Measurements from ENCODE around the gene NHERF1.

NHERF1 gene

DNA sequence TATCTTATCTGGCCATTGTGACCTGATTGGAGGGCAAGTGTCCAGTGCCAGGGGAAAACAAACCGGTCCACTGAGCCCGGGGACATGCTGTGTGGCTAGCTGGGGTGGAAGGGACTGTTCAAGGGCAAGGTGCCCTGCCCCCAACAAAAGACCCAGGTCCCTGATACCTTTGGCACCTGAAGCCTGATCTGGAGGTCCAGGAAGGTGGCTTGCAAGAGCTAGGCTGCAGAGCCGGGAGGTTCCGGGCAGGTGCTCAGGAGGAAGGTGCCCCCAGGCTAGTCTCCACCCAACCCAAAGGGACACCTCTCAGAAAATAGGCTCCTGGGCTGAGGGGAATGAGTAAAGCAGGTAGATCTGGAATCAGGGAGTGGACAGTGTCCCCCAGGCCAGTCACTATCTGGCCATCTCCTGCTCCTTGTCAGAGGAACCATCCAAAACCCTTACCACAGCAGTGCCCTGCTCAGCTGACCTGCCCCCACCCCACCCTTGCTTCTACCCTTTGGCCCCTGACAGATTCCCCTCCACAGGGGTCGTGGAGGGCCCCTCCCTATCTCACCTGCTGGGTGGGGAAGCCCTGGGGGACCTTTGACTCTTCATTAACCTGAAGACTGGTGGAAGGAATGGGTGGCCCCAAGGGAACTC, 21.5 kb downstream of the NHERF1 start:
- no peak for DNase-seq

DNA sequence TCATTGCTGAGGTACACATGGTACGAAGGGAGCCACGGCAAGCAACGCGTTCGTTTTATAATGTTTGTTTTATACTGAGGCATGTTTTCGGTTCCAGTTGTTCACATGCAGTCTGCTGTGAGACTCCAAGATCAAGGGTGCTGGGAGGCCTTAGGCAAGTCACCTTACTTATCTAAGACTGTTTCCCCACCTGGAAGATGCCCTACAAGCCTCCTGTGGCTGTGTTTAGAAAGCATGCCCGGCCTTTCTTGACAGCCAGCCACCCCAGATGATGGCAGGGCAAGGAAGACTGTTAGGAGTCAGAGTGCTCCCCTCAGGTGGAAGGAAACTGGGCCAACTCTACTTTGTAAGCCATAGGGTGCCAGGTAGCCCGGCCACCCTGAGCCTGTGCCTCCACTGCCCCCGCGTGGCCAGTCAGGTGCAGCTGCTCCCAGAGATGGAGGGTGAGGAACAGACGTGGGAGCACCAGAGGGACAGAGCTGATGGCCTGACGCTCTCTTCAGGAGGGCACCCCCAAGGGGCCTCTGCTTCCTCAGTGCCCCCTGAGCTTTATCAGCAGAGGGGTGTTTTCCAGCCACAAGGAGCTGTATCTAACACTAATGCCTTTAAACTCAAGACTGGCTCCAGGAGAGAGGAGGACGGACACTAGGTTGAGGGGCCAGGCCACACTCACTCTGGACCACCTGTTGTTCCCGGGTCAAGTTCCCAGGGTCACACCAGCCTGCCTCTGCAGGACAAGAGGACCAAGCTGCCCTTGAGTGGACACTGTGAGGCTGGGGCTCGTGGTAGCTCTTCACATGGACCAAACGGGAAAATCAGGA, 22.3 kb downstream of the NHERF1 start:
- no peak for DNase-seq

DNA sequence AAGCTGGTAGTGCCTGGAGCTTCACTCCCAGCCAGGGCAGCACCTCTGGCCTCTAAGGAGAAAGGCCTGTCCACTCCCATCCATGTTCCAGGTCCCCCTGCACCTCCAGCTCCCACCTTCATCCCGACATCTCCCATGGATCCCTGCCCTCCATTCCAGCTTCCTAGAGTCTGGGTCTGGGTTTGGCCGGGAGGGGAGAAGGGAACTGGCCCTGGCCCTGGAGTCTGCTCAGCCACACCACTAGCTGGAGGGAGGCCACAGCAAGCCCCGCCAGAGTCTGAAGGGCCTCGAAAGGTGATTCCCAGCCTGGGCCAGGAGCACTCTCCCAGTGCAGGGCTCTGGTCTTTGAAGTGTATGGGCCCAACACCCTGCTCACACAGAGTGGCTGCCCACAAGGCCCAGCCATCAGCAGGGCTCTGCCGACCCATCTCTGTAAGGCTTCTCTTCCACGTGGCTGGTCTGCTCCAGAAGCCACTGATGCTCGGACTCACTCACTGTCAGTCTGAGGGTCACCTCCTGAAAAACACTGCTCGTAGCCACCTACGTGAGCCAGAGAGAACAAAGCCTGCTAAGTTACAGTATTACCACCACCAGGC, 23.0 kb downstream of the NHERF1 start:
- DNase-seq: no peak

- no peak for DNase-seq
Measured at GRCh38 chr17:74772053-74772452, 23.6 kb downstream of the NHERF1 start.

DNA sequence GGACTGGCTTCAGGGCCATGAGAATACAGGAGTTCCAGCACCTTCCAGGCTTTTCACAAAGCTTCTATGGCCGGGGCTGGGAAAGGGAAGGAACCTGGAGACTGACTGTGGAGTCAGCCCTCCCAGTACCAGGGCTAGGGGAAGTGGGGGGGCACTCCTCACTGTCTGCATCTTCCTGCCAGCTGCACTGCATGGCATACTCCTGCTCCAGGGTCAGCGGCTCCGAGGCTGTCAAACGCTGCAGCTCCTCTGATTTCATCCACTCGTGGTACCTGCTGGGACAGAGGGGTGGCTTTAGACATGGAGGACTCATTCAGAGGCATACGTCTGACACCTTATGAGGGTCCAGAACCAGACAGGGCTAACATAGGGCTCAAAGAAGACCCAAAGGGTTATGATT, 25.0 kb downstream of the NHERF1 start:
- DNase-seq: no peak

- DNase-seq: no peak
Measured at GRCh38 chr17:74773871-74774286, 25.5 kb downstream of the NHERF1 start.

DNA sequence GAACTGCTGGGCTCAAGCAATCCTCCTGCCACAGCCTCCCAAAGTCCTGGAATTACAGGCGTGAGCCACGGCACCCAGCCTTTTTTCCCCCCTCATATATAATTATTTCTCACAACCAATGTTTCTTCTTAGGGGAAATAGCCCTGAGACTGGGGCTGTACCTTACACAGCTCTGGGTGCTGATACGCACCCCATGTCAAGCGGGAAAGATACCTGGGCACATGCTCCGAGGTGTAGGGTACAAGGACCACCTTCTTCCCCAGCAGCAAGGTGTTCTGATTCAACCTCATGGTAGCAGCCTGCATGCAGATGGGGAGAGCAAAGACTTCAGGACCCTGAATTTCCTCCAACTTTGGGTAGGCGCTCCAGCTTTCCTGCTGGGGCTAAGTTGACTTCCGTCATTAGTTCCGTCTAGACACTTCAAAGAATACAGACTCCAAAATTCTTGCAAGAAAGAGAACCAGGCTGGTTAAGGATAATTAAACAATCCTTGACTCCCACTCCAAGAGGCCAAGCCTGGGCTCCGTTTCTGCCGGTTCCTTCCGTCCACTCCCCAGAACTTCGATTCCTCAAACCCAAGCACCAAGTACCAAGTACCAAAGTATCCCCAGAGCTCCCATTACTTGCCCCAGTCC, 27.1 kb downstream of the NHERF1 start:
- no peak for DNase-seq

- DNase-seq: peak; percentile 70
Measured at GRCh38 chr17:74776044-74776962, 27.9 kb downstream of the NHERF1 start, which contains the start of gene NAT9. NAT9 (minus strand) TSS chr17:74776345; CDS start chr17:74775698, 647 bp downstream.

GRCh38 chr17:74776990-74777389, 28.6 kb downstream of the NHERF1 start:
- no peak for DNase-seq

GRCh38 chr17:74777901-74778515, 29.6 kb downstream of the NHERF1 start:
- no peak for DNase-seq

GRCh38 chr17:74778960-74779359, 30.5 kb downstream of the NHERF1 start:
- no peak for DNase-seq

DNA sequence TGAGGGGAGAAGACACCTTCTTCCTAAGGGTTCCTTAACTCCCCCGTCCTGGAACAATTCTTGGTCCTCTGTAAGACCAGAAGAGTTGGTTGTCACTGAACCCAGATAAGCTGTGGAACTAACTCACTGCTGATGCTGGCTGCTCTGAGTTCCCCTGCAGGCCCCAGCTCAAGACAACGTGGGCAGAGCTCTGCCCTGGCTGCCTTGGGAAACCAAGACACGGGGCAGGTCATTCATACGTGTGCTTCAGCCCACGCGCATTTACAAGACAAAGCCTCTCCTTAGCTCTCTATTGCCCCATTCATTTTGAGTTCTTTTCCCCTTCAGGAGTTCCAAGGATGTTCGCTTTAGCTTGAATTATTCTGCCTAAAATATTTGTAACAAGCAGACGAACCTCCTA, 31.1 kb downstream of the NHERF1 start:
- DNase-seq: no peak

- no peak for DNase-seq
Measured at GRCh38 chr17:74779948-74780400, 31.5 kb downstream of the NHERF1 start.

- no peak for DNase-seq
Measured at GRCh38 chr17:74780443-74781238, 32.2 kb downstream of the NHERF1 start.

DNA sequence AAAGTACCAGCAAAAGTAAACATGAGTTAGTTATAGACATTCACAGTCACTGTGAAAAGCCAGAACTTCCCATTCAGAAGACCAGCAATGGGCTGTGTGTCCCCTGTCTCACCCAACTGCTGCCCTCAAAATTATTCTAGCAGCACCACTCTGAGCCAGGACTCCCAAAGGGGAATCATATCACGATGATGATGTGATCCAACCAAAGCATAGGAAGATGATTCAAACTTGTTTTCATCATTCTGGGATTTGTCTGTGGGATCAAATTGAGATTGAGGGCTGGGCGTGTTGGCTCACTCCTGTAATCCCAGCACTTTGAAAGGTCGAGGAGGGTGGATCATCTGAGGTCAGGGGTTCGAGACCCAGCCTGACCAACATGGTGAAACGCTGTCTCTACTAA, 34.1 kb downstream of the NHERF1 start:
- DNase-seq: no peak

DNA sequence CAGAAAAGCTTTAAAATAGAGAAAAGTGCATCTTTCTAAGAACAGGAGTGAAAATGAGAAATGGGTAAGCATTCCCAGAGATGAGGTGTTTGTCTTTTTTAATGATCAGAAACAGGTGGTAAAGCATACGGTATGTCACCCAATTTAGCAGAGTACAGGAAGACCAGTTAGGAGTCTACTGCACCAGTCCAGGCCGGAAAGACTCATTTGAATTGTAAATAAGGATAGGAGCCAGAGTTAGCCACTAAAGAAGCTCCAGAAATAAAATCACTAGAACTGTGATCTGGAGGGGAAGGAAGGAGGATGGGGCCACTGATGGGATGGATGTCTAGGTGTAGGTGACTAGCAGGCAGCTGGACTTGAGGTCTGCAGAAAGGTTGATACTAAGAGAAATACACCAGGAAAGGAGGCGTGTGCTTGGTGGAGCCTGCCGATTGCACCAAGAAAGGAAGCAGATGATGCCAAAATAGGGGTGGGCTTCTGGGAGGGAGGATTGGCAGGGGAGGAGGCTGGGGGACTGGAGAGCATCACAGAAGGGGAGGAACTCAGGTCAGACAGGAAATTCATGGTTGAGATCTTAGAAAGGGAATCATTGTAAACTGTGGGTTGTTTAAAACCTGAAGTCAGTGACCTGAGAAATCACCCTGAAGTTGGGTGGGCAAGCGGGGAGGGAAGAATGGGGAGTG, 35.8 kb downstream of the NHERF1 start:
- DNase-seq: no peak

DNA sequence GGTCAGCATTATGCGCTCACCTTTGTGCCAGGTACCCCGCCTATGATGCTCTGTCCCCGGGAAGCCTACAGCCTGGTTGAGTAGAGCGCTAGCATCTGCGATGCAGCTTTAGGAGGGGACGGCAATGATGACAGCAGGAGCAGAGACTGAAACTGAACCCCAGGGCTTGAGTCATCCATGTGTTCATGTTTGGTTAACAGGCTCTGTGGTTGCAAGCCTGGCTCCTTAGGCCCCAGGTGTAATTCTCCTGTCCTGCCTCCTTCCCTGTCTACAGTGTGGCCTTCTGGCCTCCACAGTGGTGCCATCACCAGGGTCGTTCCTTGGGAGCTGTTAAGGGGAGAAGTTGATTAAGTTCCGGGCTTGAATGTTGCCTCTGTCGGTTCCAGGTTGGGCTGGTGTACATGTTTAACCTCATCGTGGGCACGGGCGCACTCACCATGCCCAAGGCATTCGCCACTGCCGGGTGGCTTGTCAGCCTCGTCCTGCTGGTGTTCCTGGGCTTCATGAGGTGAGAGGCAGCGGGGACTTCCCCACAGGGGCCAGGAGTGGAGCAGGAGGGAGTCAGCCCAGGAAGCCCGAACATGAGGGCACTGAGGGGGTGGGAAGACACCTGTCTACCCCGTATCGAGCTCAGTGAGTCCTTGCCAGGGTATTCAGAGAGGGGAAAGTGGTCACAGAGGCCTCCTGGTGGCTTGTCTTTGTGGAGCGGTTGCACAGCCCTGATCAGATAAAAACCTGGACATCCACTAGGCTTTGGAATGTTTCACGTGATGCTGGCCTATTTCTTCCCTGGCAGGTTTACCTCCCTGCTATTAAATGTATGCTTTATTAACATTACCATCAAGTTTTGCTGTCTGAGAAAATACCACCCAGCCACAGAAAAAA, 36.9 kb downstream of the NHERF1 start:
- no peak for DNase-seq

DNA sequence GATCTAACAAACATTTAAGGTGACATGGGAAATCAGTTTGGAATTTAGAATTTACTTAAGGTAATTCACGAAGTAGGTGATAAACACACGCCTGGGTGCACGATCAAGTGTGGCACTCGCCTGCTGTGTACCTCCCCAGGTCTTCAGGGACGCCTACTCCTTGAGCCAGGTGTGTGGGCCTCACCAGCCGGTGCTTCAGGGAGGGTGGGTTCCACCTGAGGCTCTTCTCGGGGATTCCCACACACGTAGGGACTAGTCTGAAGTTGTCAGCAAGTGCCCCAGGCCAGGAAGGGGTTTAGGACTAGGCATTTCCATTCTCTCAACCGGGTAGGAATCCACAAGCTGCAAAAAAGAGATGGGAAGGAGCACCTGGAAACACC, 37.5 kb downstream of the NHERF1 start:
- no peak for DNase-seq

DNA sequence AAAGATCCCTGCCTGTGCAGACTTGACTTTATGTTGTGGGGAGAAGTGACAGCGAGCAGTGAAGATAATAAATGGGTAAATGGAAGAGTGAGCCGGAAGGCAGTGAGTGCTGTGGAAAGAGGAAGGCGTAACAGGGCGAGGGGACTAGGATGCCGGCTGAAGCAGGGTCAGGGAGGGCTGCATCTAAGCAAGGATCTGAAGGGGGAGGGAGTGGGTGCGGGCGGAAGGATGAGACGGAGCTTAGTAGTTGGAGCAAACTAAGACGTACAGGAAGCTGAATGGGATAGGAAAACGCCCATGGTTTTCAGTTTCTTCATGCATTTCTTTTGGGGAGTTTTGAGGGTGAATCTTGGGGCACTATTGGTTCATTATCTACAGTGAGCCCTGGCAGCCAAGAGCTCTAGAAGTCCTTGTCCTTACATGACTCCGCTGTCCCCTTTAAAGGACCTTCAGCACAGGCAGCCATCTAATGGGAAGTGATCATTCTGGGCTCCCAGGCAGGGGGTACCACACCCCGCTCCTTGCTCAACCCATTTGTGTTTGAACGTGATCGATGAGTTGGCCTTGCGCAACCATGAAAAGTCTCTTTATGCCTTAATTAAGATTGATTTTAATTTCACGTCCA, 38.1 kb downstream of the NHERF1 start:
- DNase-seq: no peak

Measured in NCI-H748 treated with DMSO at 0.1 percent for 48 hours (cell line).